T47D (cell line): Measurements from ENCODE around the gene RANBP3.
"Not testable (repeated sequence)": the region's sequence is repeated elsewhere in the genome, so short reads cannot be mapped to it uniquely, and the experiment has no call there.

Source experiments
- DNase-seq, 2 experiments: peaks; one replicate each; pipeline versions ENCODE4 v3.0.0 to v3.0.0-alpha.2; 2011 to 2012; ENCODE audit warnings: low read depth in 1 of 2, low spot score in 1 of 2
- JUND ChIP-seq: IDR thresholded peaks from 2 replicates; pipeline ENCODE4 v1.6.1; 2012; ENCODE audit warnings: low read depth
- in situ Hi-C: cut with HindIII; loops from 2 replicates; pipeline ENCODE4 v1.10.0; 2016; ENCODE audit warnings: low sequenced_read_pairs, low pct_unique_long_range_greater_than_20kb

The RANBP3 gene

GRCh38 chr19:5964816-5965565, 12.9 kb downstream of the RANBP3 start:
- in situ Hi-C loops, result no loop called here
- no peak for DNase-seq
- no peak for TF ChIP-seq JUND

GRCh38 chr19:5963855-5964254, 14.1 kb downstream of the RANBP3 start:
- DNase-seq, result no peak
- TF ChIP-seq JUND, result no peak
- in situ Hi-C loops, result no loop called here

DNA sequence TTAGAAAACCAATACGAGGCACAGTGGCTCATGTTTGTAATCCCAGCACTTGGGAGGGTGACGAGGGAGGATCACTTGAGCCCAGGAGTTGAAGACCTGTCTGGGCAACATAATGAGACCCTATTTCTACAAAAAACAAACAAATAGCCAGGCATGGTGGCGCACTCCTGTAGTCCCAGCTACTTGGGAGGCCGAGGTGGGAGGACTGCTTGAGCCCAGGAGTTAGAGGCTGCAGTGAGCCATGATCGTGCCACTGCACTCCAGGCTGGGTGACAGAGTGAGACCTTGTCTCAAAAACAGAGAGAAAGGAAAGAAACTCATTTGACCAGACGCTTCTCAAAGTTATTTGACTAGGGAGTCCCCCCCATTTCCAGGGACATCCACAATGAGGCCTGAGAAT, 14.7 kb downstream of the RANBP3 start:
- in situ Hi-C loops, result not testable (repeated sequence)

GRCh38 chr19:5961969-5962945, 15.7 kb downstream of the RANBP3 start:
- peak; percentile 23 to 33 for DNase-seq
- in situ Hi-C loops, result no loop called here
- TF ChIP-seq JUND, result no peak

More for the DNA sequence above, 14.7 kb downstream of the RANBP3 start:
- DNase-seq, result not testable (repeated sequence)

DNA sequence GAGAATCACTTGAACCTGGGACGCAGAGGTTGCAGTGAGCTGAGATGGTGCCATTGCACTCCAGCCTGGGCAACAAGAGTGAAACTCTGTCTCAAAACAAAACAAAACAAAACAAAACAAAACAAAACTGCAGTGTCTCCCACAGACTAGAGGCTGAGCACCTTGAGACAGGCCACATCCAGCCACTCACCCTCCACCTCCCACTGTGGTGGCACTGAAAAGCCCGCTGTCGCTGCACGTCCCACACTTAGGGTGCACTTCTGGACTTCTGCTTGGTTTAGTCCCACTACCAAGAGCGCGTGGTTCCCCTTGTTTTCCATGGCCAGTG, 16.3 kb downstream of the RANBP3 start:
- DNase-seq, in situ Hi-C loops: not testable (repeated sequence)

DNA sequence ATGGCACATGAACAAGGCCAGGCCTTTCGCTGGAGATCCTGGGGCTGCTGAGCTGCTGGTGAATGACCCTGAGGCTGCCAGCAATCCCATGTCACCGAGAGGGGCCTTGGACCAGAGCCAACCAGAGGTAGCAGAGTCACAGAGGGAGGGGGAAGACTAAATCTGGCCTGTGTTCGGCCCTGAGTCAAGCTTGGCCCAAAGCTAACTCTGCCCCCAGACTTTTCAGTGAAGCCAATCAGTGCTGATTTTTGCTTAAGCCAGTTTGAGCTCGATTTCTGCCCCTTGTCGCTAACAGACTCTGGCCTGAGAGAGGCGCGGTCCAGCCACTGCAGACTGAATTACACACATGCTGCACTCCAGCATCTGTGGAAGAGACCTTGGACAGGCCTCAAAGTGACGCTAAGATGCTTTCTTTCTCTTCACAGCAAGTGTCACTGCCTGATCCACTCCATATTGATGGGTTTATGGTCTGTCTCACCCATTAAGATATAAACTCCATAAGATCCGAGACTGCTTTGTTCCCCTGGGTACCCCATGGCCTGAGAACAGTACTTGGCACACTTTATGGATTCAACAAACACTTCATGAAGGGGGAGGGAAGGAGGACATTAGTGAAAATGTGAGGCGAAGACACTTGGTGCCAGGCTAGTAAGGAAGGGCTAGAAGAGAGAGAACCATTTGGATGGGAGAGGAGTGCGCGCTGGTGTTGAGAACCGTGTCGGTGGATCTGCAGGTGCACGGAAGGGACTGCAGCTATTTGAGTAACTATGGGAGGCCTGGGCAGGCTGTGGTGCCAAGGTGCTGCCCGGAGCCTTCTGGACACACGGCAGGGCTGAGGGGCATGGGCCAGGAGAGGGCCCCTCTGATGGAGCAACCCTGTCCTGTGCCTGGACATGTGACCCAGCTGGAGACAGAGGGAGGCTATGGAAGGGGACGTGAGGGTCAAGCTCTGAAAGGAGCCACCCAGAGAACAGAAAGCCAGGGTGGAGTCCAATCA, 17.6 kb downstream of the RANBP3 start:
- TF ChIP-seq JUND, result no peak
- in situ Hi-C loops, result no loop called here
- no peak for DNase-seq

GRCh38 chr19:5959260-5960004, 18.5 kb downstream of the RANBP3 start:
- TF ChIP-seq JUND, result no peak
- in situ Hi-C loops, result no loop called here
- DNase-seq, result no peak

DNA sequence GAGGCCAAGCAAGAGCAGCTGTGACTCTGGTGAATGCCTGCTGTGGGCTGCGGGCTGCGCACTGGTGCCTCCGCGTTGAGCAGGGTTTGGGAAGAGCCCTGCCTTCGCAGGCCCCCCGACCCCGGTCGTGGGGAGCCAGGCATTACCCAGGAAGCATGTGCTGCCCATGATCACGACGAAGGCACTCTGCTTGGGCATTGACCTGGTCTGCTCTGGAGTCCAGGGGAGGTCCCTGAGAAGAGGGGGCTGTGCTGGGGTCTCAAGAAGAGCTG, 19.2 kb downstream of the RANBP3 start:
- in situ Hi-C loops, result no loop called here
- no peak for TF ChIP-seq JUND
- no peak for DNase-seq

DNA sequence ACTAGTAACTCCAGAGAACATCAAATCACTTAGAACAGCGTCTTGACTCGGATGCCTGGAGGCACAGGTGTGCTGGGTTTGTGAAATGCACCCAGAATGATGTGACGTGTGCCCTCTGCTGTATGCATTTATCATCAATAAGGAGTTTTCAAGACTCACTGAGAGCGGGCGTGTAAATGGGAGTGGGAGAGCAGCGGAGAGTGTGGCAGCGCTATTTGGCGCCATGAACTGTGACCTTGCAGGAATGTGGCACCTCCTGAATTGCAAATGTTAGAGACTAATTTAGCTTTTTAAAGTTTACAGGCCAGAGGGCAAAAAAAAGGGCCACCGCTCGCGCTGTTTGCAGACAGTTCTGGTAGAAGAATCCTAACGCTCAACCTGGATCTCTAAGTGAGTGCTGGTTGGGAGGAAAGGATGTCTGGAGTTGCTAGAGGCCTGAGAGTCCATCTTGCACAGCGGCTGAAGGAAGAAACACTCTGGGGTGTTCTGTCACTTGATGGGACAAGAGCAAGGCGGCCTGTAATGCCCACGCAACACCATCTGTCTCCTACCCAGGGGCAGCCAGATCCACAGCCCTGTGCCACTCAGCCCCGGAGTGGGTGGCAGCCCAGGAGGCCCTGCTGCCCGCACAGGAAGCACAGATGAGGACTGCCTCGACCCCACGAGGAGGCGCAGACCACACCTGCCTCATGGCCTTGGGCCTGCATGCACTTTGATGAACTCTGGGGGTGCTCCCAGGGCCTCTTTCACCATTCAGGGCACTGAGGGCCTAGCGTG, 19.7 kb downstream of the RANBP3 start:
- DNase-seq, result peak in 1 of 2 experiments; percentile 7
- in situ Hi-C loops, result no loop called here
- TF ChIP-seq JUND, result no peak

GRCh38 chr19:5957170-5957569, 20.8 kb downstream of the RANBP3 start:
- in situ Hi-C loops, result no loop called here
- TF ChIP-seq JUND, result no peak
- DNase-seq, result no peak

DNA sequence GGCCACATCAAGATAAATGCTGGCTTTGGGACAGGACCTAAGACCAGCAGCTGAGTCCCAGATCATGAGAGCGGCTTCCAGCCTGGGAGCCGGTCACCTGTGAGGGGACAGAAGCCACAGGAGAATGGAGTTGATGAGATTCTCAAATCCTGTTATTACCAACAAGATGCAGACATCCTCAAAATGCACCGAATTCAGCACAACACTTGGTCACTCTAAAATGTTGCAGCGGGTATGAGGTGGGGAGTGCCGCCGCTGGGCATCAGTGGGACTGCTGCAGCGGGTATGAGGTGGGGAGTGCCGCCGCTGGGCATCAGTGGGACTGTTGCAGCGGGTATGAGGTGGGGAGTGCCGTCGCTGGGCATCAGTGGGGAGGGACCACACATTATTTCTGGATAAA, 21.2 kb downstream of the RANBP3 start:
- in situ Hi-C loops, result no loop called here
- no peak for TF ChIP-seq JUND
- no peak for DNase-seq

DNA sequence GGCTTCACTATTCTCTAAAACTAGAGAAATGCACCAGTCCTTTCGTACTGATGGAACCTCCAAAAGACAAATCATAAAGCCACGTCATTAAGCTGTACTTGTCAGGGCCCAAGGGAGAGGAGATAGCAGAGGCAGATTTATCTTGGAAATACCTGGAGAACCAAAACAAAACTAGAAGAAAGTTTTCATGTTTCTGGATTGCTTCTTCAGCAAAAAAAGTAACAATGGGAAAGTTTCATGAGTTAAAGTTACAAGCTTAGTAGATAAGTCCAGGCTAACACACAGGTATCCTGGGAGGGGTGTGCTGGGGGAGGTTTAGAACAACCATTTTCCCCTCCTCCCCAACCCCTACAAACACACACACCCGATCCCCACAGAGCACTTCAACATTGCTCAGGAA, 21.6 kb downstream of the RANBP3 start:
- DNase-seq, result no peak
- TF ChIP-seq JUND, result no peak
- in situ Hi-C loops, result no loop called here
